HepG2 (cell line): Measurements from ENCODE around the gene PET117. TPM values are rescaled to one million over a fixed set of nuclear protein-coding genes. Genes with fewer than 3 reads are reported as not detected.

Experiments
- FOSL1 ChIP-seq: sonication (generic); formaldehyde crosslinking; IDR thresholded peaks from 2 replicates; pipeline ENCODE4 v1.9.0; 2021; ENCODE audit warnings: missing genetic modification reagents, borderline replicate concordance
- HIVEP1 ChIP-seq: sonication (generic); formaldehyde crosslinking; IDR thresholded peaks from 2 replicates; pipeline ENCODE4 v1.4.0; 2020; ENCODE audit warnings: mild to moderate bottlenecking, missing genetic modification reagents
- HNF4G ChIP-seq, 2 experiments: sonication (generic) in 1 of 2; formaldehyde crosslinking in 1 of 2; IDR thresholded peaks; 2 replicates each; pipeline versions ENCODE4 v1.4.0 to v1.6.1; 2011 to 2020; ENCODE audit warnings: borderline replicate concordance in 2 of 2, low read depth in 2 of 2, mild to moderate bottlenecking in 2 of 2, low read length in 1 of 2, missing genetic modification reagents in 1 of 2, moderate library complexity in 1 of 2
- JARID2 ChIP-seq: sonication (generic); formaldehyde crosslinking; IDR thresholded peaks from 2 replicates; pipeline ENCODE4 v1.8.1; 2023; ENCODE audit warnings: missing genetic modification reagents, inconsistent platforms; ENCODE audit not compliant: insufficient replicate concordance
- MBD4 ChIP-seq: IDR thresholded peaks from 2 replicates; pipeline ENCODE4 v1.6.1; 2012; ENCODE audit warnings: low read length, inconsistent platforms, borderline replicate concordance
- RAD21 ChIP-seq: fragments of 450-650 bp; formaldehyde crosslinking; IDR thresholded peaks from 2 replicates; pipeline ENCODE4 v1.5.0; 2020; ENCODE audit warnings: mild to moderate bottlenecking
- RXRA ChIP-seq: sonication (generic); formaldehyde crosslinking; IDR thresholded peaks from 2 replicates; pipeline ENCODE4 v1.5.1; 2020; ENCODE audit warnings: missing genetic modification reagents
- ZBTB42 ChIP-seq: sonication (generic); formaldehyde crosslinking; IDR thresholded peaks from 2 replicates; pipeline ENCODE4 v1.5.0; 2020; ENCODE audit warnings: mild to moderate bottlenecking, missing genetic modification reagents
- ZNF446 ChIP-seq: sonication (generic); formaldehyde crosslinking; IDR thresholded peaks from 2 replicates; pipeline ENCODE4 v1.5.0; 2020; ENCODE audit warnings: mild to moderate bottlenecking, missing genetic modification reagents
- ZNF879 ChIP-seq: sonication (generic); formaldehyde crosslinking; IDR thresholded peaks from 2 replicates; pipeline ENCODE4 v1.8.1; 2023; ENCODE audit warnings: missing genetic modification reagents
- polyA plus RNA-seq, 8 experiments: library from polyadenylated mRNA; depleted of rRNA in 3 of 8; stranded (reverse) in 7 of 8; unstranded in 1 of 8; fragments of >200 nt; fragmentation: Illumina TruSeq in 4 of 8; extraction: Trizol in 4 of 8; gene quantifications; 2 replicates each; pipeline versions ENCODE4 v1.2.1 to v1.2.3, GENCODE V29; 2011 to 2016; ENCODE audit warnings: low read depth in 4 of 8, missing spikeins in 1 of 8, mixed read lengths in 1 of 8; ENCODE audit not compliant: insufficient read depth in 1 of 8
- total RNA-seq, 5 experiments: library from RNA; depleted of rRNA; stranded (reverse); fragments of >200 nt; fragmentation: Illumina TruSeq; extraction: Trizol; gene quantifications; 2 replicates each; pipeline ENCODE4 v1.2.3, GENCODE V29; 2016; ENCODE audit warnings: low read depth in 1 of 5
- TF ChIP-seq, protein P1 (sequence below): sonication (generic); formaldehyde crosslinking; IDR thresholded peaks from 2 replicates; pipeline ENCODE4 v1.5.0; 2020; ENCODE audit warnings: missing genetic modification reagents
- TF ChIP-seq, protein P2 (sequence below): sonication (generic); formaldehyde crosslinking; IDR thresholded peaks from 2 replicates; pipeline ENCODE4 v1.4.0; 2020; ENCODE audit warnings: missing genetic modification reagents
- TF ChIP-seq, protein P3 (sequence below): sonication (generic); formaldehyde crosslinking; IDR thresholded peaks from 2 replicates; pipeline ENCODE4 v1.4.0; 2020; ENCODE audit warnings: missing genetic modification reagents
- TF ChIP-seq, protein P4 (sequence below): sonication (generic); formaldehyde crosslinking; IDR thresholded peaks from 2 replicates; pipeline ENCODE4 v1.4.0; 2020; ENCODE audit warnings: missing genetic modification reagents, borderline replicate concordance
- TF ChIP-seq, protein P5 (sequence below): sonication (generic); formaldehyde crosslinking; IDR thresholded peaks from 2 replicates; pipeline ENCODE4 v1.8.0; 2022; ENCODE audit warnings: missing genetic modification reagents, mild to moderate bottlenecking, inconsistent platforms, borderline replicate concordance
- TF ChIP-seq, protein P6 (sequence below): sonication (generic); formaldehyde crosslinking; IDR thresholded peaks from 2 replicates; pipeline ENCODE4 v1.4.0; 2020; ENCODE audit warnings: missing genetic modification reagents, borderline replicate concordance
- TF ChIP-seq, protein P7 (sequence below): IDR thresholded peaks from 2 replicates; pipeline ENCODE4 v1.6.1; 2016

Gene PET117
- total and polyA plus RNA-seq, 2 of the 13 experiments (the other 11 are each of a cell fraction or from before 2014, with no cell fraction given) = 22.2 to 48.2 TPM

DNA sequence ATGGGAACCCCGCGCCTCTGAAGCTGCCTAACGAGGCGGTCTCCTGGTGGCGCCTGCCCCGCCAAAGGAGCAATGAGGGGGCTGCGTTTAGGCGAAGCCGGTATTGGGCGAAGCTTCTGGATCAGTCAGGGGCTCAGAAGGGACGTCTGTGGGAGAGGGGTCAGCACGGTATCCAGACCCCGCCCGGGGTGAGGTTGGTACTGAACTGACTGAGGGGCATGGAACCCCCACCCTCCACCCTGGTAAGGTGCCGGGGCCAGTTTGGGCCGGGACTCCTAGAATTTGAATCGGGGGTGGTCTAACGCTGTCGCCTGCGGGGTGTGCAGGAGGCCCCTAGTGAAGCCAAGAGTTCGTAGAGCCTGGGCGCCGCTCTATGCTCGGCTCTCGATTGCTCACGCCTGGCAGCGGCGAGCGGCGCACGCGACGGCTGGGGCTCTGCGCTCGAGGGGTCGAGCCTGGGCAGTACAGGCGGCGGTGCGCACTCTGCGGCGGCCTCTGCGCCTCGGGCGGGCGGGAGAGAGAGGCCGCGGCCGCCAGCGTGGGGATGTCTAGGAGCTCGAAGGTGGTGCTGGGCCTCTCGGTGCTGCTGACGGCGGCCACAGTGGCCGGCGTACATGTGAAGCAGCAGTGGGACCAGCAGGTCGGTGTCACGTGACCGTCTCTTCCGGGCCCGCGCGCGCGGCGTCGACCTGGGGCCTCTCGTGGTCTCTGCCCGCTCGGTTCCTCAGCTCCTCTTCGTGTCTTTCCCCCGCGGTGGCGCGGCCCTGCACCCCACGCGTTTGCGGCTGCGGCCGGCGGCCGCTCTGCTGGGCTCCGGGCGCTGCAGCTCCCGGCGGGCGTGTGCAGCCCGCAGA is at the start of gene PET117, which contains the start of gene KAT14 (continued):
- TF ChIP-seq FOSL1 (CRISPR knock-in tag) (peak; percentile 57), JARID2 (CRISPR knock-in tag) (peak; percentile 88), RXRA (peak; percentile 92), HNF4G (IDR thresholded peaks at IDR 0.05; ENCODE audit: borderline replicate concordance, low read depth, low read length) (peak; percentile 57; the same call in 1 of the 2 replicates), HNF4G (CRISPR knock-in tag; IDR thresholded peaks at IDR 0.05; ENCODE audit: borderline replicate concordance, low read depth) (peak; percentile 89), ZNF446 (CRISPR knock-in tag) (peak; percentile 100), ZNF879 (CRISPR knock-in tag) (peak; percentile 87; the same call in 1 of the 2 replicates), MBD4 (no peak), RAD21 (CRISPR knock-in tag) (peak; percentile 80), ZBTB42 (CRISPR knock-in tag) (peak; percentile 93; the same call in 1 of the 2 replicates), HIVEP1 (CRISPR knock-in tag) (peak; percentile 83)
- TF ChIP-seq, protein P1, sequence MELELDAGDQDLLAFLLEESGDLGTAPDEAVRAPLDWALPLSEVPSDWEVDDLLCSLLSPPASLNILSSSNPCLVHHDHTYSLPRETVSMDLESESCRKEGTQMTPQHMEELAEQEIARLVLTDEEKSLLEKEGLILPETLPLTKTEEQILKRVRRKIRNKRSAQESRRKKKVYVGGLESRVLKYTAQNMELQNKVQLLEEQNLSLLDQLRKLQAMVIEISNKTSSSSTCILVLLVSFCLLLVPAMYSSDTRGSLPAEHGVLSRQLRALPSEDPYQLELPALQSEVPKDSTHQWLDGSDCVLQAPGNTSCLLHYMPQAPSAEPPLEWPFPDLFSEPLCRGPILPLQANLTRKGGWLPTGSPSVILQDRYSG (CRISPR knock-in tag) = peak; percentile 99
- TF ChIP-seq, protein P2, sequence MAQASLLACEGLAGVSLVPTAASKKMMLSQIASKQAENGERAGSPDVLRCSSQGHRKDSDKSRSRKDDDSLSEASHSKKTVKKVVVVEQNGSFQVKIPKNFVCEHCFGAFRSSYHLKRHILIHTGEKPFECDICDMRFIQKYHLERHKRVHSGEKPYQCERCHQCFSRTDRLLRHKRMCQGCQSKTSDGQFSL (CRISPR knock-in tag) = peak; percentile 88
- TF ChIP-seq, protein P3, sequence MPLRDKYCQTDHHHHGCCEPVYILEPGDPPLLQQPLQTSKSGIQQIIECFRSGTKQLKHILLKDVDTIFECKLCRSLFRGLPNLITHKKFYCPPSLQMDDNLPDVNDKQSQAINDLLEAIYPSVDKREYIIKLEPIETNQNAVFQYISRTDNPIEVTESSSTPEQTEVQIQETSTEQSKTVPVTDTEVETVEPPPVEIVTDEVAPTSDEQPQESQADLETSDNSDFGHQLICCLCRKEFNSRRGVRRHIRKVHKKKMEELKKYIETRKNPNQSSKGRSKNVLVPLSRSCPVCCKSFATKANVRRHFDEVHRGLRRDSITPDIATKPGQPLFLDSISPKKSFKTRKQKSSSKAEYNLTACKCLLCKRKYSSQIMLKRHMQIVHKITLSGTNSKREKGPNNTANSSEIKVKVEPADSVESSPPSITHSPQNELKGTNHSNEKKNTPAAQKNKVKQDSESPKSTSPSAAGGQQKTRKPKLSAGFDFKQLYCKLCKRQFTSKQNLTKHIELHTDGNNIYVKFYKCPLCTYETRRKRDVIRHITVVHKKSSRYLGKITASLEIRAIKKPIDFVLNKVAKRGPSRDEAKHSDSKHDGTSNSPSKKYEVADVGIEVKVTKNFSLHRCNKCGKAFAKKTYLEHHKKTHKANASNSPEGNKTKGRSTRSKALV = peak; percentile 99
- TF ChIP-seq, protein P4, sequence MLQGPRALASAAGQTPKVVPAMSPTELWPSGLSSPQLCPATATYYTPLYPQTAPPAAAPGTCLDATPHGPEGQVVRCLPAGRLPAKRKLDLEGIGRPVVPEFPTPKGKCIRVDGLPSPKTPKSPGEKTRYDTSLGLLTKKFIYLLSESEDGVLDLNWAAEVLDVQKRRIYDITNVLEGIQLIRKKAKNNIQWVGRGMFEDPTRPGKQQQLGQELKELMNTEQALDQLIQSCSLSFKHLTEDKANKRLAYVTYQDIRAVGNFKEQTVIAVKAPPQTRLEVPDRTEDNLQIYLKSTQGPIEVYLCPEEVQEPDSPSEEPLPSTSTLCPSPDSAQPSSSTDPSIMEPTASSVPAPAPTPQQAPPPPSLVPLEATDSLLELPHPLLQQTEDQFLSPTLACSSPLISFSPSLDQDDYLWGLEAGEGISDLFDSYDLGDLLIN (CRISPR knock-in tag) = peak; percentile 99
- TF ChIP-seq, protein P5, sequence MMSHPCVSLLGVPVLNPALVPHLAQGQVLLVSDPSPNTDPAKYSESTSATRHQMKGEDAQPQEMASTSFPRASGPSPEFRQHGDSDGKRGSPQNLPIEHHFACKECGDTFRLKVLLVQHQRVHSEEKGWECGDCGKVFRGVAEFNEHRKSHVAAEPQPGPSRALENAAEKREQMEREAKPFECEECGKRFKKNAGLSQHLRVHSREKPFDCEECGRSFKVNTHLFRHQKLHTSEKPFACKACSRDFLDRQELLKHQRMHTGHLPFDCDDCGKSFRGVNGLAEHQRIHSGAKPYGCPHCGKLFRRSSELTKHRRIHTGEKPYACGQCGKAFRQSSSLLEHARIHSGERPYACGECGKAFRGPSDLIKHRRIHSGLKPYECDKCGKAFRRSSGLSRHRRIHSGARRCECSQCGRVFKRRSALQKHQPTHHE (CRISPR knock-in tag) = peak; percentile 99
- TF ChIP-seq, protein P6, sequence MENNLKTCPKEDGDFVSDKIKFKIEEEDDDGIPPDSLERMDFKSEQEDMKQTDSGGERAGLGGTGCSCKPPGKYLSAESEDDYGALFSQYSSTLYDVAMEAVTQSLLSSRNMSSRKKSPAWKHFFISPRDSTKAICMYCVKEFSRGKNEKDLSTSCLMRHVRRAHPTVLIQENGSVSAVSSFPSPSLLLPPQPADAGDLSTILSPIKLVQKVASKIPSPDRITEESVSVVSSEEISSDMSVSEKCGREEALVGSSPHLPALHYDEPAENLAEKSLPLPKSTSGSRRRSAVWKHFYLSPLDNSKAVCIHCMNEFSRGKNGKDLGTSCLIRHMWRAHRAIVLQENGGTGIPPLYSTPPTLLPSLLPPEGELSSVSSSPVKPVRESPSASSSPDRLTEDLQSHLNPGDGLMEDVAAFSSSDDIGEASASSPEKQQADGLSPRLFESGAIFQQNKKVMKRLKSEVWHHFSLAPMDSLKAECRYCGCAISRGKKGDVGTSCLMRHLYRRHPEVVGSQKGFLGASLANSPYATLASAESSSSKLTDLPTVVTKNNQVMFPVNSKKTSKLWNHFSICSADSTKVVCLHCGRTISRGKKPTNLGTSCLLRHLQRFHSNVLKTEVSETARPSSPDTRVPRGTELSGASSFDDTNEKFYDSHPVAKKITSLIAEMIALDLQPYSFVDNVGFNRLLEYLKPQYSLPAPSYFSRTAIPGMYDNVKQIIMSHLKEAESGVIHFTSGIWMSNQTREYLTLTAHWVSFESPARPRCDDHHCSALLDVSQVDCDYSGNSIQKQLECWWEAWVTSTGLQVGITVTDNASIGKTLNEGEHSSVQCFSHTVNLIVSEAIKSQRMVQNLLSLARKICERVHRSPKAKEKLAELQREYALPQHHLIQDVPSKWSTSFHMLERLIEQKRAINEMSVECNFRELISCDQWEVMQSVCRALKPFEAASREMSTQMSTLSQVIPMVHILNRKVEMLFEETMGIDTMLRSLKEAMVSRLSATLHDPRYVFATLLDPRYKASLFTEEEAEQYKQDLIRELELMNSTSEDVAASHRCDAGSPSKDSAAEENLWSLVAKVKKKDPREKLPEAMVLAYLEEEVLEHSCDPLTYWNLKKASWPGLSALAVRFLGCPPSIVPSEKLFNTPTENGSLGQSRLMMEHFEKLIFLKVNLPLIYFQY (CRISPR knock-in tag) = peak; percentile 90
- TF ChIP-seq, protein P7, sequence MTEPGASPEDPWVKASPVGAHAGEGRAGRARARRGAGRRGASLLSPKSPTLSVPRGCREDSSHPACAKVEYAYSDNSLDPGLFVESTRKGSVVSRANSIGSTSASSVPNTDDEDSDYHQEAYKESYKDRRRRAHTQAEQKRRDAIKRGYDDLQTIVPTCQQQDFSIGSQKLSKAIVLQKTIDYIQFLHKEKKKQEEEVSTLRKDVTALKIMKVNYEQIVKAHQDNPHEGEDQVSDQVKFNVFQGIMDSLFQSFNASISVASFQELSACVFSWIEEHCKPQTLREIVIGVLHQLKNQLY (CRISPR knock-in tag) = peak; percentile 87
